Esophagus squamous epithelium (tissue), 5 donors: ENCODE measurements around the gene POC1A. TPM values are rescaled to one million over a fixed set of nuclear protein-coding genes. Genes with fewer than 3 reads are reported as not detected.

Experiments
- DNase-seq: peaks from one replicate; lab custom pipeline; 2025; lab: John Stamatoyannopoulos, UW
- H3K27ac ChIP-seq, 4 donors: fragments of 200-600 bp; sonication (generic); one replicate each; pipeline ENCODE4 v1.5.1; 2016 to 2019; ENCODE audit warnings: mild to moderate bottlenecking in 1 of 4
- H3K27me3 ChIP-seq, 4 donors: fragments of 200-600 bp; sonication (generic); 1 replicate in 3 of 4; 2 replicates in 1 of 4; pipeline versions ENCODE4 v1.5.1 to v1.6.0; 2017 to 2021; ENCODE audit warnings: antibody characterized with exemption in 1 of 4
- H3K36me3 ChIP-seq, 3 donors: fragments of 200-600 bp; sonication (generic); one replicate each; pipeline ENCODE4 v1.5.1; 2016 to 2019
- H3K4me1 ChIP-seq, 3 donors: fragments of 200-600 bp; sonication (generic); one replicate each; pipeline ENCODE4 v1.5.1; 2017 to 2019
- H3K4me3 ChIP-seq, 4 donors: fragments of 200-600 bp; sonication (generic); 1 replicate in 3 of 4; 2 replicates in 1 of 4; pipeline ENCODE4 v1.5.1; 2016 to 2019; ENCODE audit warnings: mild to moderate bottlenecking in 2 of 4, moderate library complexity in 1 of 4
- H3K9me3 ChIP-seq, 3 donors: fragments of 200-600 bp; sonication (generic); one replicate each; pipeline ENCODE4 v1.5.1; 2016 to 2019
- CTCF ChIP-seq, 6 experiments: fragments of 450-650 bp in 4 of 6; fragments of 200-600 bp in 2 of 6; sonication (generic) in 2 of 6; IDR thresholded peaks; one replicate each; pipeline ENCODE4 v1.5.1; 2016 to 2019; ENCODE audit warnings: antibody characterized with exemption in 6 of 6, mild to moderate bottlenecking in 4 of 6, moderate library complexity in 4 of 6
- POLR2A ChIP-seq, 4 donors: fragments of 450-650 bp; IDR thresholded peaks; one replicate each; pipeline ENCODE4 v1.6.1; 2017; ENCODE audit warnings: antibody characterized with exemption in 4 of 4, mild to moderate bottlenecking in 4 of 4, moderate library complexity in 3 of 4
- WGBS, 2 donors: methylation state at CpG; one replicate each; pipeline ENCODE4 v1.1.5; 2018; 5-methylcytosine and 5-hydroxymethylcytosine counted together
- intact Hi-C: fragments of 100-400 bp; cut with DNase I; formaldehyde crosslinking; loops from one replicate; pipeline ENCODE4 v1.15.0; 2022
- total RNA-seq, 4 donors: library from RNA; depleted of rRNA; stranded (reverse); fragments of >200 nt; gene quantifications; one replicate each; pipeline ENCODE4 v1.1.0, GENCODE V29; 2016
- donor health status: DM: yes; HTN: yes; CAD: no.

POC1A gene
- total RNA-seq, 4 donors from 2014 or later, result 2.7 to 10.3 (median 4.8) TPM

- H3K9me3 ChIP-seq, result no peaks in the 10 kb centered on the region
- no peak overlapping the region for H3K27ac ChIP-seq
- H3K27me3 ChIP-seq, result no peaks in the 10 kb centered on the region
- H3K36me3 ChIP-seq, result no peaks in the 10 kb centered on the region
- H3K4me3 ChIP-seq, result no peak overlapping the region
- no peak for DNase-seq
- H3K4me1 ChIP-seq, result peaks cover 5 to 65% (median 37%) of the 10 kb centered on the region in 3 donors
- WGBS, 2 donors, result 85 to 97% methylated on average over 7 of the region's 10 CpGs
- intact Hi-C loops, result no loop called here
- TF ChIP-seq CTCF (IDR thresholded peaks at IDR 0.05) (no peak), POLR2A (IDR thresholded peaks at IDR 0.05) (no peak)
These were observed 122.3 kb downstream of the POC1A start for GRCh38 chr3:52031896-52032295.

GRCh38 chr3:52030714-52031310, 123.4 kb downstream of the POC1A start:
- Histone ChIP-seq H3K36me3 (no peaks in the 10 kb centered on the region), H3K4me3 (no peak overlapping the region), H3K27me3 (no peaks in the 10 kb centered on the region), H3K27ac (peak overlapping the region; percentile 16 to 64 (median 51)), H3K4me1 (peaks cover 5 to 63% (median 37%) of the 10 kb centered on the region in 3 donors), H3K9me3 (no peaks in the 10 kb centered on the region)
- no peak for TF ChIP-seq POLR2A (IDR thresholded peaks at IDR 0.05)
- no peak for DNase-seq
- 48 to 64% methylated on average over 5 to 10 of the region's 11 CpGs for WGBS, 2 donors
- intact Hi-C loops, result no loop called here

GRCh38 chr3:52029535-52029934, 124.7 kb downstream of the POC1A start:
- Histone ChIP-seq H3K36me3 (no peaks in the 10 kb centered on the region), H3K4me3 (no peak overlapping the region), H3K27me3 (no peaks in the 10 kb centered on the region), H3K27ac (no peak overlapping the region), H3K9me3 (no peaks in the 10 kb centered on the region), H3K4me1 (peaks cover 5 to 63% (median 37%) of the 10 kb centered on the region in 3 donors)
- no peak for DNase-seq
- TF ChIP-seq POLR2A (IDR thresholded peaks at IDR 0.05) (no peak), CTCF (IDR thresholded peaks at IDR 0.05) (no peak)
- 73% methylated on average over 4 of the region's 10 CpGs; no CpG with 5 or more reads in 1 of the 2 donors for WGBS, 2 donors
- intact Hi-C loops, result no loop called here

GRCh38 chr3:52029053-52029452, 125.2 kb downstream of the POC1A start:
- H3K9me3 ChIP-seq, result no peaks in the 10 kb centered on the region
- no peaks in the 10 kb centered on the region for H3K36me3 ChIP-seq
- no peak for TF ChIP-seq POLR2A (IDR thresholded peaks at IDR 0.05)
- TF ChIP-seq CTCF (IDR thresholded peaks at IDR 0.05), result no peak
- 93 to 100% methylated on average over 1 to 3 of the region's 9 CpGs for WGBS, 2 donors
- no peak overlapping the region for H3K4me3 ChIP-seq
- intact Hi-C loops, result no loop called here
- H3K27me3 ChIP-seq, result no peaks in the 10 kb centered on the region
- no peak overlapping the region for H3K27ac ChIP-seq
- H3K4me1 ChIP-seq, result peaks cover 5 to 63% (median 37%) of the 10 kb centered on the region in 3 donors
- no peak for DNase-seq

- H3K36me3 ChIP-seq, result no peaks in the 10 kb centered on the region
- no peak for DNase-seq
- H3K27me3 ChIP-seq, result no peaks in the 10 kb centered on the region
- H3K9me3 ChIP-seq, result no peaks in the 10 kb centered on the region
- peaks cover 5 to 67% (median 37%) of the 10 kb centered on the region in 3 donors for H3K4me1 ChIP-seq
- WGBS, 2 donors, result 53% methylated on average over 8 of the region's 12 CpGs; no CpG with 5 or more reads in 1 of the 2 donors
- intact Hi-C loops, result no loop called here
- TF ChIP-seq POLR2A (IDR thresholded peaks at IDR 0.05), result no peak
- no peak for TF ChIP-seq CTCF (IDR thresholded peaks at IDR 0.05)
- H3K4me3 ChIP-seq, result no peak overlapping the region
- no peak overlapping the region for H3K27ac ChIP-seq
These were observed 125.7 kb downstream of the POC1A start for GRCh38 chr3:52028572-52028971.
